ENCODE data around the gene SLC35A2. TPM values are rescaled to one million over a fixed set of nuclear protein-coding genes. Genes with fewer than 3 reads are reported as not detected.

SLC35A2 gene
- total RNA-seq, 1 donor from 2014 or later: 24.4 TPM

DNA sequence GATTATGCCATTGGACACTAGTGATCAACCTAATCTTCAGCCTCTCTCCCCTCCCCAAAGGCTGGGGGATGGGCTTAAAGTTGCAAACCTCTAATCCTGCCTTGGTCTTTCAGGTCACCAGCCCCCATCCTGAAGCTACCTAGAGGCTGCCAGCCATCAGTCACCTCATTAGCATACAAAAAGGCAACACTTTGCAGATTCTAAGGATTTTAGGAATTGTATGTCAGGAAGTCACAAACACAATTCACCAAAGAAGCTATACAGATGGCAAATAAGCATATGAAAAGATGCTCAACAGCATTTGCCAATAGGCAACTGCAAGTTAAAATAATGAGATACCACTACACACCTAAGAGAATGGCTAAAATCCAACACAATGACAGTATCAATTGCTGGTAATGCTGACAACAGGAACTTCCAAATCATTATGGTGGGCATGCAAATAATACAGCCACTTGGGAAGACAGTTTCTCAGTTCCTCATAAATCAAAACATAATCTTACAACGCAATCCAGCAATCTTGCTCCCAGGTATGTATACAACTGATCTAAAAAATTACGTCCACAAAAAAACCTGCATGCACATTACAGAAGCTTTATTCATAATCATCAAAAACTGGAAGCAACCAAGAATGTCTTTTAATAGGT lies 16.4 kb upstream of the SLC35A2 start:
- DNase-seq (ENCODE audit: low read depth): no peak

DNA sequence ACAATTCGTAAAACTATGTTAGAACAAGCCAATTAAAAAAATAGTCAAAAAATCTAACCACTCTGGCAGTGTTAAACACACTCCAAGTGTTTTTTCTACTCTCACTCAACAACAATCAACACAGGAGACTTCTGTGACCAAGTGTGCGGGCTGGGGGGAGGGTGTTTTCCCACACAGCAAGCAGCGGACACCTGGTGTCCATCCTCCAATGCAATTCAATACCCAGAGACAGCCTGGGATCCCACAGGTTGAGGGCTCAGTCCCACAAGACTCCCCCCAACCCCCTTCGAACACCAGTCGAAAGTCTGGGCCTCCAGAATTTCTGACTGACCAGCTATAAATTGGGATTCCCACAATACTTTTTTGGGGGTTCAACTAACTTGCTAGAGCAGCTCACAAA lies 15.7 kb upstream of the SLC35A2 start:
- no peak for DNase-seq (ENCODE audit: low read depth)

DNA sequence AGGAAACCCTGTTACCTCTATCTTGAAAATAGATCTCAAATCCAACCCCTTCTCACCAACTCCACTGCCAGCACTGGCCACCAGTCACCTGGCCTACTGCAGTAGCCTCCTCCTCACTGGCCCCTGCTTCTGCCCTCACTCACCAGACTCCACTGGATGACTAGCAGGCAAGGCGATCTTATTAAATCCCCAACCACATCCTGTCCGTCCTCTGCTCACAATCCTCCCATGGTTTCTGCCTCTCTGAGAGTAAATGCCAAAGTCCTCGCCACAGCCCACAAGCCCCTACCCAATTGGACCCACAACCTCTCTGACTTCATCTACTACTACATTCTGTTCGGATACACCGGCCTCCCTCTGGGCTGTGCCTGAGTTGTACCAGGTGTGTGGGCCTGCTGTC lies 12.8 kb upstream of the SLC35A2 start:
- no peak for DNase-seq (ENCODE audit: low read depth)

DNA sequence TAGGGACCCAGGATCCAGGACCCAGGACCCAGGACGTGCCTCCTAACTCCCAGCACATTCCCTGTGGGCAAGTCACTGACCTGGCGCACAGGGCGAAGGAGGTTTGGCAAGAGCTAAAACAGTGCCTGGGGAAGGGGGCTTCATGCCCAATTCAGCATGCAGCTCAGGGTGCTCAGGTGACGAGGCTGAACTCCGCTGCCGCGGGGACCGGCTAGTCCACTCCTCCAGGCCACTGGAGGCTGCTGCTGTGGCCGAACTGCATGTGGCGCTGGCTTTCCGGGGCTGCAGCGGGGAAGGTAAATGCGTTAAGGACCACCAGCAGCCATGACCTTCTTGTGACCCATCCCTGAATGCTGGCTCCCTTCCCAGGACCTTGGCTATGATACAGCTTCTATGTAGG lies 12.3 kb upstream of the SLC35A2 start:
- DNase-seq (ENCODE audit: low read depth): no peak

DNA sequence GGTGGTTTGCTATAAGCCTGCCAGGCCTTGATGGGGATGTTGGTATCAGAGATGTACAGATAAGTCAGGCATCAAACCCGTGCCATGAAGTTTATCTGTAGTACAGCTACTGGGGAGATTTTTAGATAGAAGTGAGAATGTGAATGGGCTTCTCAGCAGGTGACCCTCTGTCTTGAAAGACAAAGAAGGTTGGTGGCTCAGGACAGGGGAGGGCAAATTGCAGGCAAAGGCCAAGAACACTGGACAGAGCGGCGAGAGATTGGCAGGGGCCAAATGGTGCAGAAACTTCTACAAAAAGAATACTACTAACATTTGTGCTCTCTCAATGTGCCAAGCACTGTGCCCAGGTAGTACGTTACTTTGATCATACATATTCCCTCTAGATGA lies 9.3 kb upstream of the SLC35A2 start:
- DNase-seq (ENCODE audit: low read depth): no peak

DNA sequence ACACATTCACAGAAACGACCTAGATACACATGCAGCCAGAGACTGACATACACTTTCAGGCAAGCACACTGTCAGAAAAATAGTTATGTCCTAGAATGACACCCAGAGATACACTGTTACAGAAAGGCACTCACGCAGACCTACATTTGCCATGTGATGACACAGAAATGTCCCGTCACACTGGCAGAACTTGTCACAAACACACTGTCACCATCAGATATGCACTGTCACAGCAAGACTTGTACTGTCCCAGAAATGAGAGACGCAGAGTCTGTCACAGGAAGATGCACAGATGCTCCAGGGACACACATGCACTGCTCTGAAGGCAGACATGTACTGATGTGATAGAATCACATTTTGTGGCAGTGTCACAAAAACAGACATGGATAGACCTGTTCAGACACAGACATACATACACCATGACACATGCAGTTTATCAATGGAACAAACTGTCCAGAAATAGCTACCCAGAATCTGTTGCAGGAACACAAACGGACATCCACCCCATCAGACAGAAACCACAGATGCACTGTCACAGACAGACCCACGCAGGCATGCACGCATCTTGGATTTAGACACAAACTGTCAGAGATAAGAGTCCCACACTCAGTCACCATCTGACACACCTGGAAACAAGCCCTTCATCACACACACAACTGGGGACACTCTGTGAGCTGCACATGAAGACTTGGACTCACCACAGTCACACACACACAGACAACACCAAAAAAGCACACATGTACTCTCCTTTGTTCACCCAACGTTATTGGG lies 8.7 kb upstream of the SLC35A2 start:
- no peak for DNase-seq (ENCODE audit: low read depth)

DNA sequence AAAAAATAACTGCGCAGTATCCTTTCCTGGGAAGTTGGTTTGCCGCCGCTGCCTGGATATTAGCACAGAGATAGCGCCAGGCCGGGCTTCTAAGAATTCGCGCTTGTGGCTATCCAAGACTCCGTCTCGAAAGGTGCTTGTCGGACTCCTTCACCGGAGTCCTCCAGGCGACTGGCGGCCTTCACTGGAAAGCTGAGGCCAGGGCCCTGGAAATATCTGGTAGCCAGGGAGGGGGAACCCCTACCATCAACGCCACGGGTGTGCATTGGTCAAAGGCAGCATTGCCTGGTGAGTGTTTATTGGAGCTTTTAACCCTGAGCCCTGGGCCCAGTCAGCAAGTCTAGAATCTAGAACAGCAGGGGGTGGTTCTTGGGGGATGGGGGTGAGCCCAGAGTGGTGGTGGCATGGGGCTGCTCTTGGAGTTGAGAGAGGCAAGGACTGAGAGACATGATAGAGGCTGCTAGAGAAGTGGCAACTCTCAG lies 8.0 kb upstream of the SLC35A2 start:
- DNase-seq (ENCODE audit: low read depth): no peak

DNA sequence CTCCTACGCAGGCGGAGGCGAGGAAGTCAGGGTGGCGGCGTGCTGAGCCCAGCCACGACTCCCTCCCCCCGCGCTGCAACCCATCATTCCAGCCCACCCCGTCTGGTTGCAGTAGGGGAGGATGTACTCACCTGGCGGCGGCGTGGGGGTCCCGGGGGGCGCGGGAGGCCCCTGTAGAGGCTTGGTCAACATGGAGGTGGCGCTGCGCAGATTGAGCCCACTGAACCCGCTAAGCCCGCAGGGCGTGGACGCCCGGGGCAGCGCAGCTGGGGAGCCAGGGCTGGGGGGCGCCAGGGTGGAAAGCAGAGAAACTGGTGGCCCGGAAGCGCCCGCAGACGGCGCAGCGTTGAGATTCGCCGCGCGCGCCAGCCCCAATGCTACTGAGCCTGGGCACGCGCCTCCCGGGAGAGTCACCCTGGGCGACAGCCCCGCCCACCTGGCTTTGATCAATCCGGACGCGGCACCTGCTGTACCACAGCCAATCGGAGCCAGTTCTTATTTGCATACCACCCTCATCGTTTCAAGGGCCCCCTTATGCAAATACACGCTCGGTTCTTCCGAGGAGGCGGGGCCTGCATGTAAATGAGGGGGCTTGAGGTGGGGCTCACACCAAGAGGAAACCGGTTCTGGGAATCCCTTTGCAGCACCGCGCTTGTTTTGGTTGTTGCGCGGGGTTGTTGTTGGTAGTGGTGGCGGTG lies 7.3 kb upstream of the SLC35A2 start, which contains the start of gene PIM2:
Gene PIM2, minus strand, starts transcription at position 382 of the 698 bp plus-strand sequence. Its CDS starts 190 bp downstream, at position 192.
- peak; percentile 83 for DNase-seq (ENCODE audit: low read depth)

DNA sequence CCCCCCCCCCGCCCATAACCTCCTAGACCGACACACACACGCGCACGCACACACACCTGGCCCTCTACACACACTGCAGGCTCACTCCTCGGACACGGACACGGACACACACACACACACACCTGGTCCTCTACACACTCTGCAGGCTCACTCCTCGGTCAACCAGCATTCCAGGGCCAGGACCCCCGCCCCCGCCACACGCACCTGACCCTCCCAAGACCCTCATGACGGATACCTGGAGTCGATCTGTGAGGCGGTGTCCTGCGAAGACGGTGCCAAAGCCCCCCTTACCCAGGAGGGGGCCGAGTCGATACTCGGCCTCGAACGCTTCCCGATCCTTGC lies 6.8 kb upstream of the SLC35A2 start:
- DNase-seq (ENCODE audit: low read depth): no peak

DNA sequence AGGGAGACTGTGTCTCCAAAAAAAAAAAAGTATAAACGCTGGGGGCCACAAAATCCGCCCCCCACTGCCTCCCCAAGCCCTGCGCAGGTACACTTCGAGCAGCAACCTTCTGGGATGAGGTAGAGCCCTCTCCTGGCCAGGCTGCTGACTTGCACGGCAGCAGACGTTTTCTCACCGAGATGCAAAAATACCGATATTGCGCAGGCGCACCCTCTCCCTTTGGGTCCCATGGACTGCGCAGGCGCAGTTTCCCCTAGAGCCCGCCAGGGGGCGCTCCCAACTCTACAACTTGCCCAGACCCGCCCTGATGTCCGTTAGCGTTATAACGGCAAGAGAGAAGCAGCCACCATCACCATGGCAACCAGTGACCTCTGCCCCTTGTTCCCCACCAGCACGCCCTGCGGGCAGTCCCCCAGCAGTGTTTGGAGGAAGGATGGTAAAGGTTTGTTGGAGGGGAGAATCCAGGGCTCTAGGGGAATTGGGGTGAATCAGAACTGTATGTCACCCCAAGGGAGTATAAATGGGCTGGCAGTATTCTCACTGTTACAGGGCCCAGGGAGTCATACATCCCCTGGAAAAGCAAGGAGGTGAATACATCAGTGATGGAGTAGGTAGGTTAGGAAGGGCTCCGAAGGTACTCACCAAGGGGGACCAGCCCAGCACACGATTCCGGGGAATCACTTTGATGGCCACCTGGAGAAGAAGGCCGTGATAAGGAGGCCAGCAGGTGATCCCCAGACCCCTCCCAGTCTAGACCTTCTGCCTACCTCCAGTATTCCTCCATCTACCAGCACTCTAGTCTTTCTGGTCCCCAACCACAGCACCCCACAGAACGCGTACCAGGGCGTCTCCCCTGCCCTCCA lies 5.9 kb upstream of the SLC35A2 start:
- DNase-seq (ENCODE audit: low read depth): peak; percentile 87

DNA sequence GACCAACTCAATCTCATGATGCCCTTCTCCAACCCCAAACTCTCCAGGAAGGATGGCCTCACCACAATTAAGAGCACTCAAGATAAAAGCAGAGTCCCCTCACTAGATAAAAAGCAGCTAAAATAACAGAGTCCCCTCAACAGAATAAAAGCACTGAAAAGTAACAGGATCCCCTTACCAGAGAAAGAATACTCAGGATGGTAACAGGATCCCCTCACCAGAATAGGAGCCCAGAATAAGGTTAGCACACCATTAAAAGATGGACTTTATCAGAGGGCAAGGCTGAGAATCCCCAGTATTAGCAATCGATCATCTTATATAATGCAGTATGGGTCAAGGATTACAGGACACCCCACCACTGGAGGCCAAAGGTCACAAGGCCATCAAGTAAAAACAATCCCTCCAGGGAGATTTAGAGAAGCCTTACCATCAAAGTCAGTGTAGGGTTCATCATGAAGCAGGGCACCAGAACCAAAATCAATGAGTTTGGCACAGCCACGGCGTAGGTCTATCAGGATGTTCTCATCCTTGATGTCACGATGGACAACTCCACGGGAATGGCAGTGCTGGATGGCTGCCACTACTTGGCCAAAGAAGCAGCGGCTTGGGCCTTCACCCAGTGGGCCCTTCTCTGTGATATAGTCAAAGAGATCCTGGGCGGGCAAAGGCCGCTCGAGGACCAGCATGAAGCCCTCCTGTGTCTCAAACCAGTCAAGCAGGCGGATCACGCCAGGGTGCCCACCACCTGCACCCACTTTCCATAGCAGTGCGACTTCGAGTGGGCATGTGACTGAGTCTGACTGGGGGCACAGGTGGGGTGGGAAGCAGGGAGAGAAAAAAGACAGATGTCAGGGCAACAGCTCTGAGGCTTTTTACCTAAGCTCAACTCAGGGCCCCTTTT lies 3.4 kb upstream of the SLC35A2 start:
- no peak for DNase-seq (ENCODE audit: low read depth)

DNA sequence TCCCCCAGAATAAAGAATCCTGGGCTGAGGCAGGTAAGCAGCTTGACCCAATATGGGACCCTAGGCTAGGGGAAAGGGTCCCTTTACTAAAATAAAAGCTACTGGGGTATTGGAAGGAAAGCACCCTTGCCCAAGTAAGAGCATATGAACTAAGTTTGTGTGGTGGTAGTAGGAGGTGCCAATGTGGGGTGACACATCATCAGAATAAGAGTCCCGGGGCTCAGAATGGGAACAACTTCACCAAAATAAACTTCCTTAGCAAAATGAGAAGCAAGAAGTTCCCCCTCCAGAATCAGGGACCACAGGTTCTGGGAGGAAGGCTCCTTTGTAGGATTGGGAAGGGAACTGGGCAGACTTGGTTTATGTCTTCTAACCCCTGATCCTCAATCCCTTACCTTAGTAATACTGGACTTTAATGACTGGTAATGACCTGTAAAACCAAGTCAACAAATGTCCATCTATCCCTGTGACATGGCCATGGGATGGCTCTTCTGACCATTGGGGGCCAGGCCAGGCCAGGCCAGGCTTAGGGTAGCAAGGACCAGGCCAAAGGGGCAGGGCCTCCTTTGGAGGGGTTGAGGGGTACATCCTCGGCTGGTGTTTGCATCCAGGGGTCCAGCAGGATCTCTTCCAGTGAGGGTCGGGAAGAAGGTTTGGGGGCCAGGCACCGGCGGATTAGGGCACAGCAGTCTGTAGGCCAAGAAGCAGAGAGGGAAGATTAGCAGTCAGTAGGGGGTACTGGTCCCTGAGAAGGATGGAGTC lies 2.3 kb upstream of the SLC35A2 start:
- DNase-seq (ENCODE audit: low read depth): no peak

DNA sequence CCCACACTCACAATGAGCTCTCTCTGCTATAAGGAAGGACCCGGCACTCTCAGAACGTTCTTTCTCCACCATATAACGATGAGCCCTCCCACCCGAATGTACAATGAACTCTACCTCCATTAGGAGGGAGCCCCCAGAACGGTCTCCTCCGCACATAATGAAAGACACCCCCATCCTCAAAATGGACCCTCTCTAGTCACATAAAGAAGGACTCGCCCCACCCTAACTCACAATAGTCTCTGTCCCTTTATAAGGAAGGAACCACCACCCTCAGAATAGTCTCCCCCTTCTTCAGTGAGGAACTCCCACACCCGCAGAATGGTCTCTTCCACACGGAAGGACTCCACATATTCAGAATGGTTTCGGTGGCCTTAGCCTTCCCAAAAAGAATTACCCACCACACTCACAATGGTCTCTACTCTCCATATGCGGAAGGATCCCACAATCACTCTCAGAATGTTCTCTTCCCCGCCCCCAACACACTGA lies 477 bp downstream of the SLC35A2 start:
- peak; percentile 42 for DNase-seq (ENCODE audit: low read depth)

DNA sequence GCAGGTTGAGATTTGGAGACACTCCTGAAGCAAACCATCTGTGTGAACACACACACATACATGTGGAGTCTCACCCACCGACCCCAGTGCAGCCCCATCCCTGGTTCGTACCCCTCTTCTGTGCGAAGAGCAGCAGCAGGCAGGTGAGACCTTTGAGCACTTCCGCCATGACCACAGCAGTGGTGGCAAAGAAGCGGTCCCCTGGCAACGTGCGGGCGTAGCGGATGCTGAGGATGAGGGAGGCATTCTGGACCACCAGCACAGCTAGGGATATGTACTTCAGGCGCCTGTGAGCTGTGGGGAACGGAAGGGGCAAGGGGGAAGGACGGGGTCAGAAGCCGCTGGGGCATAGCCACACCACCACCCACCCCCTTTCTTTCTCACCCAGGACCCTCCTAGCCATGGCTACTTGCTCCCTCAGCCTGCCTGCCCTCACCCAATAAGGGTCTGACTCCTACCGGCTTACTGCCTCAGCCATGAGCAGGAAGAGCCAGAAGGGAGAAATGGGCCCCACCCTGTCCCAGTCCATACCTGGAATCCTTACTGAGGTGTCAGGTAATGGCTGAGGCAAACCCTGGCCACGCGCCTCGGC lies 1.6 kb downstream of the SLC35A2 start:
- no peak for DNase-seq (ENCODE audit: low read depth)

DNA sequence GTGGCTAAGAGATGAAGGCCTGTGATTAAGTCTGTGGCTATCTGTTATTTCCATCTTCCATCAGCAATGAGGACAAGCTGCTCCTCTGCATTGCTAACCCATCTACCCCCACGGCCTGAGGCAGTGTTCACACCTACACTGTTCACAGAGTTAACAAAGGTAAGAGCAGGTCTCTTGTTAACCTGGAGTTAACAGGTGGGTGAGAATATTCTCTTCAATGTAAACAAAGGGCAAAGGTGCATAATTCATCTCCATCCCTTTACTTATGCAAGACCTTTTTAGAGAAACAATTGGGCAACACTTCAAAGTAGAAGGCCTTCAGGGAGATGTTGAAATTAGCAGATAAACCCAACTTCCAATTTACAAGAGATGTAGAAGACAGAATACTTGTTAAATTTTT lies 2.8 kb downstream of the SLC35A2 start:
- DNase-seq (ENCODE audit: low read depth): no peak

DNA sequence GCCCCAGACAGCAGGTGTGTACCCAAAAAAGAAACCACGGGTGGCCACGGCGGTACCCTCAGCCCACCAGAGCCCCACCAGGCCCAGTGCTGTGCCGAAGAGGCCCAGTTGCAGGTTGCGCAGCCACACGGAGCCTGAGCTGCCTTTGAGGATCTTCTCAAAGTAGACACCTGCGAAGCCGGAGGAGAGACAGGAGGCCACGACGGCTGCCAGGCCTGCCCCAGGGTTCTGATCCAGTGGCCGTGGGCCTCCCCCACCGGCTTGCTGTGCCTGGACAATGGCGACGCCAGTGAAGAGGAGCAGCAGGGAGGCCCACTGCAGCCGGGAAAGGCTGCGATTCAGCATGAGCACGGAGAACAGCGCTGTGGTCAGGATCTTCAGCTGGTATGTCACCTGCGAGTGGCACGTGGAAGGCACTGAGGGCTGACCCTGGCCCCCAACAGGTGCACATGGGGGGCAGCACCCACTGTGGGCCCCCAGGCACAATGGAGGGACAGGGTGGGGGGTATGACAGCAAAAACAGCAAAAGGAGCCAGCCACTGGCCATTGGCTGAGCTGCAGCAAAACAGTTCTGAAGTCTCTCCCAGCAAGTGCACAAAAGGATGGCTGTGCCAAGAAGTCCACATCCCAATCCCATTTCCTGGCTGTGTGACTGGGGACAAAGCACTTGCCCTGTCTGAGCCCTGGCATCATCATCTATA lies 6.2 kb downstream of the SLC35A2 start:
- no peak for DNase-seq (ENCODE audit: low read depth)

DNA sequence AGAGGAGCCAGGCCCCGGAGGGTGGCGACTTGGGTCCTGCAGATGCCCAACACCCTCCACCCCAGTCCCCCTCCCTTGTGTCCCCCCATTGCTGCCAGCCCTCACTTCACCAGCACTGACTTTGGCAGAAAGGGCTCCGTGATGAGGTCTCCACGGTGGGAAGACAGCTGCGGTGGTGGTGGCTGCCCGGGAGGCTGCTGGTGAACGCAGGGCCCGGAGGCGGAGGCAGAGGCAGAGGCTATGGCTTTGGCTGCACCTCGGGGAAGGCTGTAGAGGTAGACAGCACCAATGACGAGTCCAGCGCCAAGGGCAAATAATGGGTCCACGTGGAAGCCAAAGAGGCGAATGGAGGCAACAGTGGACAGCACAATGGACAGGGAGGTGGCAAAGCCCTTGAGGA lies 6.8 kb downstream of the SLC35A2 start:
- DNase-seq (ENCODE audit: low read depth): no peak

DNA sequence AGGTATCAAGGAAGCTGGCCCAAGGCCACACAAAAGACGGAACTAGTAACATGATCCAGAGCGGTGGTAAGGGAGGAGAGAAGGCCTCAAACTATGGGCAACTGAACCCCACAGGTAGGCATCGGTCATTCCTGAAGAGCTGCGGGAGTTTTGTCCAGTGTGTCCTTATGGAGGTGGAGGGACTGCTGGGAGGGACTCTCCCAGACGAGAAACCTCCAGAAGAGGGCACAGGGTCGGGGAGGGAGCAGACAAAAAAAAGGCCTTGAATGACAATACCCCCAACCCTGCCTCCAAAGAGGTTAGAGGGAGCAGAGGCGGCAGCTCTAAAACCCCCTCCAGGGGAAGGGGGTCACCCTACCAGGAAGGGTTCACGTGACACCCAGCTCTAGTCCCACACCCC lies 7.3 kb downstream of the SLC35A2 start:
- no peak for DNase-seq (ENCODE audit: low read depth)

Data from myocyte (in vitro differentiated cells).